Testis (tissue), 5 donors: Measurements from ENCODE around the gene GPR6. TPM values are rescaled to one million over a fixed set of nuclear protein-coding genes. Genes with fewer than 3 reads are reported as not detected.

Source experiments
- DNase-seq: peaks from one replicate; pipeline ENCODE4 v3.0.0-alpha.2; 2019
- H3K27ac ChIP-seq, 2 donors: fragments of 200-600 bp; sonication (generic); one replicate each; pipeline ENCODE4 v1.5.1; 2019
- H3K27me3 ChIP-seq: fragments of 200-600 bp; sonication (generic); one replicate; pipeline ENCODE4 v1.5.1; 2019
- H3K36me3 ChIP-seq: fragments of 200-600 bp; sonication (generic); one replicate; pipeline ENCODE4 v1.5.1; 2017; ENCODE audit warnings: low read depth; ENCODE audit errors: missing control alignments
- H3K4me1 ChIP-seq: fragments of 200-600 bp; sonication (generic); one replicate; pipeline ENCODE4 v1.5.1; 2019
- H3K4me3 ChIP-seq, 2 donors: fragments of 200-600 bp; sonication (generic); one replicate each; pipeline ENCODE4 v1.5.1; 2017 to 2019
- H3K9me3 ChIP-seq: fragments of 200-600 bp; sonication (generic); one replicate; pipeline ENCODE4 v1.5.1; 2017
- POLR2A ChIP-seq: fragments of 450-650 bp; IDR thresholded peaks from one replicate; pipeline ENCODE4 v1.6.1; 2017; ENCODE audit warnings: antibody characterized with exemption, mild to moderate bottlenecking, moderate library complexity
- WGBS, 2 donors: methylation state at CpG; one replicate each; pipeline ENCODE4 v1.1.5; 2018; 5-methylcytosine and 5-hydroxymethylcytosine counted together
- intact Hi-C: fragments of 100-400 bp; cut with DNase I; formaldehyde crosslinking; loops from one replicate; pipeline ENCODE4 v1.15.1; 2023; ENCODE audit warnings: low total_unique reads
- long read RNA-seq, 2 donors: transcript quantifications; one replicate each; lab custom pipeline, GENCODE V29; 2026
- polyA plus RNA-seq: library from polyadenylated mRNA; stranded (reverse); fragments of 350-450 nt; fragmentation: Illumina TruSeq; extraction: RNeasy Lipid Tissue Mini Kit (QIAGEN cat#74804); gene quantifications from one replicate; pipeline ENCODE4 v1.2.3, GENCODE V29; 2014; ENCODE audit warnings: low read depth, low replicate concordance; ENCODE audit not compliant: insufficient read depth
- total RNA-seq, 2 donors: library from RNA; depleted of rRNA; stranded (reverse); fragments of >200 nt; gene quantifications; one replicate each; pipeline ENCODE4 v1.2.3, GENCODE V29; 2016
- TF ChIP-seq, protein P1 (sequence below), 3 experiments: fragments of 450-650 bp in 2 of 3; fragments of 200-600 bp in 1 of 3; sonication (generic) in 1 of 3; IDR thresholded peaks; one replicate each; pipeline ENCODE4 v1.5.1; 2016 to 2019; ENCODE audit warnings: antibody characterized with exemption in 3 of 3, mild to moderate bottlenecking in 2 of 3, moderate library complexity in 1 of 3

Gene GPR6
- total RNA-seq = not detected
- polyA plus RNA-seq = not detected
- long read RNA-seq, donor 1 = 0 reads
- long read RNA-seq, donor 2 = 0 reads

DNA sequence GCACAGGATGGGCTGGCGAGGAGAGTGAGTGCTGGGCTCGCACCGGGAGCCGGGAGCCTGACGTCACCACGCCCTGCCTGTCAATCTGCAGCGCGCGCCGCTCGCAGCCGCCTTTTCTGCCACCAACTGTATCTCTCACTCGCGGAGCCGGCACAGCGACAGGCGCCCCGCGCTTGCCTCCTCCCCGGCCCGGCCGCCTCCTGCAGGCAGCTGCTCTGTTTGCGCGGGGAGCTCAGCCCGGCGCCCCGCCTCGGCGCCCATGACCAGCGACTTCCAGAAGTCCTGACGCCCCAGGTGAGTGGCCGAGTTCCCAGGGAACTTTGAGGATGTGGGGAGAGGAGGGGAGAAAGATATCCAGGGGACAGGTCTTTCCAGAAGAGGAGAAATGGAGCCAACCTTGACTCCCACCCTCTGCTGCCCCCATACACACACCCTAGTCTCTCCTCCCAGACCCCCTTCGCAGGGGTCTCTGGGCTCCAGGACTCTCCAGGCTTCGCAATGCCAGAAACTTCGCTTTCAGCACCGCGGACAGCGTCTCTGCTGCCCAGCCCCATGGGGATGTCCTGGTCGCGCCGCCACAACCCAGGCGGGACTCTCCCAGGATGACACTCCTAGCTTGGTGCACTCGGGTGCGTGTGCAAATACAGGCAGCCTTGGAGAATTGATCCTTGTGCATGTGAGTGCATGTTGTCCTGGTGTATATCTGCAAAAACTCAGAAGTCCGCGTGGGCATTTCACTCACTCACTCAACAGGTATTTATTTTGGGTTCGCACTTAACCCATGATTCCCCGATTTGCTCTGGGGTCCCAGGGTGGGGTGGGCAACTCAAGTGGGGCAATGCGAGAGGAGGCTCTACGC, at the start of gene GPR6:
TSS of gene GPR6 (plus strand) at position 138 of the 859 bp plus-strand sequence. CDS start 802 bp downstream, outside the sequence.
- 0 to 2% methylated on average over 12 to 50 of the region's 50 CpGs for WGBS, 2 donors
- TF ChIP-seq, protein P1, sequence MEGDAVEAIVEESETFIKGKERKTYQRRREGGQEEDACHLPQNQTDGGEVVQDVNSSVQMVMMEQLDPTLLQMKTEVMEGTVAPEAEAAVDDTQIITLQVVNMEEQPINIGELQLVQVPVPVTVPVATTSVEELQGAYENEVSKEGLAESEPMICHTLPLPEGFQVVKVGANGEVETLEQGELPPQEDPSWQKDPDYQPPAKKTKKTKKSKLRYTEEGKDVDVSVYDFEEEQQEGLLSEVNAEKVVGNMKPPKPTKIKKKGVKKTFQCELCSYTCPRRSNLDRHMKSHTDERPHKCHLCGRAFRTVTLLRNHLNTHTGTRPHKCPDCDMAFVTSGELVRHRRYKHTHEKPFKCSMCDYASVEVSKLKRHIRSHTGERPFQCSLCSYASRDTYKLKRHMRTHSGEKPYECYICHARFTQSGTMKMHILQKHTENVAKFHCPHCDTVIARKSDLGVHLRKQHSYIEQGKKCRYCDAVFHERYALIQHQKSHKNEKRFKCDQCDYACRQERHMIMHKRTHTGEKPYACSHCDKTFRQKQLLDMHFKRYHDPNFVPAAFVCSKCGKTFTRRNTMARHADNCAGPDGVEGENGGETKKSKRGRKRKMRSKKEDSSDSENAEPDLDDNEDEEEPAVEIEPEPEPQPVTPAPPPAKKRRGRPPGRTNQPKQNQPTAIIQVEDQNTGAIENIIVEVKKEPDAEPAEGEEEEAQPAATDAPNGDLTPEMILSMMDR (IDR thresholded peaks at IDR 0.05) = no peak
- TF ChIP-seq POLR2A = no peak
- Histone ChIP-seq H3K4me3 (peak within 1 kb of the TSS; percentile 12 to 18), H3K9me3 (no peaks in the 10 kb centered on the region), H3K36me3 (no peaks in the 10 kb centered on the region), H3K27ac (no peak within 1 kb of the TSS), H3K27me3 (no peaks in the 10 kb centered on the region), H3K4me1 (peaks cover 9% of the 10 kb centered on the region)
- intact Hi-C loops = no loop called here
- DNase-seq = peak; percentile 80

DNA sequence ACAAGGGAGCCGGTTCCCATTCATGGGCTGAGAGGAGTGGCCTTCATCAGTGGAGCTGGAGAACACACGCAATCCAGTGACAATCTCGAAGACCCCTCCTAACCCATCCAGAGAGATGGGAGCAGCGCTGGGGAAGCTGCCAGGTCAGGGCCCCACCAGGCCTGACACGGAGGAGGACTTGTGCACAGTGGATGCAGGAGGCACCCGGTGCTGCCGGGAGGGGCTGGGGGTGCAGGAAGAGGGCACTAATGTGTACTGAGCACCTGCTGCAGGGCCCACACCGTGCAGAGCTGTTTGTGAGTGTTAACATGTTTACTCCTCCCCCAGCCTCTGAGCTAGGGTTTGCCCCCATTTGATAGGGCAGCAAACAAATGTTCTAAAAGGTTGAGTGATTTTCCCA, 43.8 kb upstream of the GPR6 start:
- TF ChIP-seq, protein P1 (IDR thresholded peaks at IDR 0.05) = no peak
- TF ChIP-seq POLR2A = no peak
- intact Hi-C loops = no loop called here
- no peaks in the 10 kb centered on the region for H3K27me3 ChIP-seq
- no peaks in the 10 kb centered on the region for H3K36me3 ChIP-seq
- 78 to 85% methylated on average over 8 of the region's 8 CpGs for WGBS, 2 donors
- DNase-seq = no peak
- no peak overlapping the region for H3K27ac ChIP-seq
- H3K4me3 ChIP-seq = no peak overlapping the region
- H3K4me1 ChIP-seq = no peaks in the 10 kb centered on the region
- H3K9me3 ChIP-seq = no peaks in the 10 kb centered on the region

DNA sequence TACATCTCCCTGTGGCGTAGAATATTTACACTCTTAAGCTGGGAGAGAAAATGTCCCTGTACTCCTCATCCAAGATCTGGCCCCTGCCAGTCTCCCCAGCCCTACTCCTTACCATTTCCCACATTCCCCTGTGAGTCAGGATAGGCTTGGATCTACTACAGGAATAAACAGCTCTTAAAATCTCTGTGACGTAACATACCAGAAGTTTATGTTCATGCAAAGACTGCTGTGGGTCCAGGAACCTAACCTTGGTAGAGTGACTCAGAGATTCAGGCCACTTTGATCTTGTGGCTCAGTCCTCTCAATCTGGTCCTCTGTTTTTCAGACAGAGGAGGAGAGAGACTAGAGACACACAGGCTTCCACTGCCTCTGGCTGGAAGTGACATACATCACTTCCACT, 38.5 kb upstream of the GPR6 start:
- WGBS, 2 donors = 92 to 93% methylated on average over 2 of the region's 2 CpGs
- Histone ChIP-seq H3K4me1 (no peaks in the 10 kb centered on the region), H3K27ac (no peak overlapping the region), H3K27me3 (no peaks in the 10 kb centered on the region), H3K9me3 (no peaks in the 10 kb centered on the region), H3K4me3 (no peak overlapping the region), H3K36me3 (no peaks in the 10 kb centered on the region)
- TF ChIP-seq POLR2A = no peak
- TF ChIP-seq, protein P1 (IDR thresholded peaks at IDR 0.05) = no peak
- no peak for DNase-seq
- intact Hi-C loops = no loop called here

GRCh38 chr6:109944448-109944847, 33.7 kb upstream of the GPR6 start:
- H3K36me3 ChIP-seq = no peaks in the 10 kb centered on the region
- TF ChIP-seq, protein P1 (IDR thresholded peaks at IDR 0.05) = no peak
- TF ChIP-seq POLR2A = no peak
- DNase-seq = no peak
- no peaks in the 10 kb centered on the region for H3K9me3 ChIP-seq
- no peak overlapping the region for H3K27ac ChIP-seq
- no peak overlapping the region for H3K4me3 ChIP-seq
- no peaks in the 10 kb centered on the region for H3K27me3 ChIP-seq
- H3K4me1 ChIP-seq = no peaks in the 10 kb centered on the region
- 87 to 88% methylated on average over 4 of the region's 4 CpGs for WGBS, 2 donors
- intact Hi-C loops = no loop called here
